ENCODE results near the gene ANGPT4.

The ANGPT4 gene

GRCh38 chr20:822651-823573, 93.2 kb downstream of the ANGPT4 start:
- no peak for DNase-seq

- DNase-seq = no peak
Measured at GRCh38 chr20:821731-822065, 94.4 kb downstream of the ANGPT4 start.

GRCh38 chr20:821046-821730, 94.9 kb downstream of the ANGPT4 start:
- DNase-seq = no peak

GRCh38 chr20:820323-820953, 95.7 kb downstream of the ANGPT4 start:
- DNase-seq = no peak
